WERI-Rb-1 (cell line): ENCODE results near the gene CPT1C.

Experiments
- DNase-seq: peaks from one replicate; pipeline ENCODE4 v3.0.0-alpha.2; 2020
- H3K27ac ChIP-seq: fragments of 250-450 bp; sonication (Bioruptor Pico); 2 replicates; pipeline ENCODE4 v1.5.1; 2020; ENCODE audit warnings: mild to moderate bottlenecking, moderate library complexity
- H3K27me3 ChIP-seq: fragments of 250-450 bp; sonication (Bioruptor Pico); 2 replicates; pipeline ENCODE4 v1.5.1; 2021; ENCODE audit warnings: mild to moderate bottlenecking, low read depth, moderate library complexity; ENCODE audit not compliant: insufficient read depth, severe bottlenecking
- H3K36me3 ChIP-seq: fragments of 250-450 bp; sonication (Bioruptor Pico); 2 replicates; pipeline ENCODE4 v1.5.1; 2020; ENCODE audit warnings: mild to moderate bottlenecking, moderate library complexity
- H3K4me3 ChIP-seq: 2 replicates; pipeline ENCODE4 v1.5.1; 2011; ENCODE audit warnings: low read depth, mild to moderate bottlenecking, control low read depth, low read length
- H3K9me3 ChIP-seq: fragments of 250-450 bp; sonication (Bioruptor Pico); 2 replicates; pipeline ENCODE4 v1.5.1; 2021; ENCODE audit warnings: mild to moderate bottlenecking, moderate library complexity; ENCODE audit not compliant: severe bottlenecking
- TF ChIP-seq, protein P1 (sequence below): IDR thresholded peaks from 2 replicates; pipeline ENCODE4 v1.5.1; 2011; ENCODE audit warnings: low read depth, mild to moderate bottlenecking, control low read depth, inconsistent platforms, low read length

Gene CPT1C

DNA sequence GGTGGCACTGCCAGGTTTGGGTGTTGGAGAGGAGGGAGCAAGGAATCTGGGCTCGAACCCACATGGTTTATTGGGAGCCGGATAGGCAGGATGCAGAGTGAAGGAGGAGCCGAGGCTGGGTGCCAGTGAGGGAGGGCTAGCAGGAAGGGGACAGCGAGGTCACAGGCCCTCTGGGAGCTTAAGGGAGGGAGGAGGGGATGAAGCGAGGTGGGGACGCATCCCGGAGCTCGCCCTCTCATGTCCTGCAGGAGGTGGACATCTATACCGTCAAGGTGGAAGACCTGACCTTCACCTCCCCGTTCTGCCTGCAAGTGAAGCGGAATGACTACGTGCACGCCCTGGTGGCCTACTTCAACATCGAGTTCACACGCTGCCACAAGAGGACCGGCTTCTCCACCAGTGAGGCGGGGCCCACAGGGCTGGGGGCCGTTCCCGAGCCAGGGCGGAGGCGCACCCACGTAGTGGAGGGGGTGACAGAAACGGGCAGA is 5.0 kb upstream of the CPT1C start:
- Histone ChIP-seq H3K36me3 (peaks cover 65% of the 10 kb centered on the region), H3K9me3 (no peaks in the 10 kb centered on the region), H3K4me3 (no peak overlapping the region), H3K27ac (no peak overlapping the region), H3K27me3 (no peaks in the 10 kb centered on the region)
- no peak for DNase-seq
- TF ChIP-seq, protein P1, sequence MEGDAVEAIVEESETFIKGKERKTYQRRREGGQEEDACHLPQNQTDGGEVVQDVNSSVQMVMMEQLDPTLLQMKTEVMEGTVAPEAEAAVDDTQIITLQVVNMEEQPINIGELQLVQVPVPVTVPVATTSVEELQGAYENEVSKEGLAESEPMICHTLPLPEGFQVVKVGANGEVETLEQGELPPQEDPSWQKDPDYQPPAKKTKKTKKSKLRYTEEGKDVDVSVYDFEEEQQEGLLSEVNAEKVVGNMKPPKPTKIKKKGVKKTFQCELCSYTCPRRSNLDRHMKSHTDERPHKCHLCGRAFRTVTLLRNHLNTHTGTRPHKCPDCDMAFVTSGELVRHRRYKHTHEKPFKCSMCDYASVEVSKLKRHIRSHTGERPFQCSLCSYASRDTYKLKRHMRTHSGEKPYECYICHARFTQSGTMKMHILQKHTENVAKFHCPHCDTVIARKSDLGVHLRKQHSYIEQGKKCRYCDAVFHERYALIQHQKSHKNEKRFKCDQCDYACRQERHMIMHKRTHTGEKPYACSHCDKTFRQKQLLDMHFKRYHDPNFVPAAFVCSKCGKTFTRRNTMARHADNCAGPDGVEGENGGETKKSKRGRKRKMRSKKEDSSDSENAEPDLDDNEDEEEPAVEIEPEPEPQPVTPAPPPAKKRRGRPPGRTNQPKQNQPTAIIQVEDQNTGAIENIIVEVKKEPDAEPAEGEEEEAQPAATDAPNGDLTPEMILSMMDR: no peak

DNA sequence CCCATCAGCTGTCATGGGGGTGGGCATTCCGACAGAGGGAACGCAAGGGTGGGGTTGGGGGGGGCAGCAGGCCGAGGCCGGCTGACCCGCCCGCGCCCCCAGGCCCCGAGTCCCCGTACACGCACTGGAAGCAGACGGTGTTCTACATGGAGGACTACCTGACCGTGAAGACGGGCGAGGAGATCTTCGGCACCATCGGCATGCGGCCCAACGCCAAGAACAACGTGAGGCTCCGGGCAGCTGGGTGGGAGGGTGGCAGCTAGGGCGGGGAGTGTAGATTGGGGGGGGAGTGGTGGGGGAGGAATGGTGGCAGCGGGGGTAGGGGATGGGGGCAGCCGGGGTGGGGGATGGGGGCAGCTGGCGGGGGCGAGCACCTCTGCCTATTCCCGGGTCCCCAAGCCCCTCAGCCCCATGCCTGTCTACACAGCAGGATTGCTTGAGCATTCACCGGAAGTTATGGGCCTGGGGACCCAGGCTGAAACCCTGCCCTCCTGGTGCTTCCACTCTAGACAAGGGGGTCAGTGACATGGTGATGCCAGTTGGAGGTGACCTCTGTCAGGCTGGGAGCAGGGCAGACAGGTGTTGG is 4.3 kb upstream of the CPT1C start:
- TF ChIP-seq, protein P1: no peak
- peaks cover 58% of the 10 kb centered on the region for H3K36me3 ChIP-seq
- H3K9me3 ChIP-seq: no peaks in the 10 kb centered on the region
- no peak overlapping the region for H3K27ac ChIP-seq
- no peak overlapping the region for H3K4me3 ChIP-seq
- H3K27me3 ChIP-seq: no peaks in the 10 kb centered on the region
- no peak for DNase-seq

DNA sequence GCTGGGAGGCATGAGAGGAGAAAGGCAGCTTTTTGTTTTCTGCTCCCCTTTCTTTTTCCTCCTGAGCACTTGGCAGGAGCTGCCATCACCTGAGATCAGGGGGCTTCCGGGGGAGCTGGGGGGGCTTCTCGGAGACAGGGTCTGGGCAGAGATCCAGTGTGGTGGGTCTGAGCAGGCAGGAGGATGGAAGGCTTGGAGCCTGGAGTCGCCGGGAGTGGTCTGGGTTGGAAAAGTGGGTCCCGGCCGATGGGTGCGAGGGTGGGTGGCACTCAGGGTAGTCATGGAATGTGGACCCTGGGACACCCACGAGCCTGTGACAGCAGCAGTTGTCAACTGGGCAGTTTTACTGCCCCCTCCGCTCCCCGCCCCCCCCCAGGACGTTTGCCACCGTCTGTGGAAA is 3.8 kb upstream of the CPT1C start:
- Histone ChIP-seq H3K36me3 (peaks cover 52% of the 10 kb centered on the region), H3K9me3 (no peaks in the 10 kb centered on the region), H3K27me3 (no peaks in the 10 kb centered on the region), H3K27ac (no peak overlapping the region), H3K4me3 (no peak overlapping the region)
- DNase-seq: no peak
- TF ChIP-seq, protein P1: no peak

DNA sequence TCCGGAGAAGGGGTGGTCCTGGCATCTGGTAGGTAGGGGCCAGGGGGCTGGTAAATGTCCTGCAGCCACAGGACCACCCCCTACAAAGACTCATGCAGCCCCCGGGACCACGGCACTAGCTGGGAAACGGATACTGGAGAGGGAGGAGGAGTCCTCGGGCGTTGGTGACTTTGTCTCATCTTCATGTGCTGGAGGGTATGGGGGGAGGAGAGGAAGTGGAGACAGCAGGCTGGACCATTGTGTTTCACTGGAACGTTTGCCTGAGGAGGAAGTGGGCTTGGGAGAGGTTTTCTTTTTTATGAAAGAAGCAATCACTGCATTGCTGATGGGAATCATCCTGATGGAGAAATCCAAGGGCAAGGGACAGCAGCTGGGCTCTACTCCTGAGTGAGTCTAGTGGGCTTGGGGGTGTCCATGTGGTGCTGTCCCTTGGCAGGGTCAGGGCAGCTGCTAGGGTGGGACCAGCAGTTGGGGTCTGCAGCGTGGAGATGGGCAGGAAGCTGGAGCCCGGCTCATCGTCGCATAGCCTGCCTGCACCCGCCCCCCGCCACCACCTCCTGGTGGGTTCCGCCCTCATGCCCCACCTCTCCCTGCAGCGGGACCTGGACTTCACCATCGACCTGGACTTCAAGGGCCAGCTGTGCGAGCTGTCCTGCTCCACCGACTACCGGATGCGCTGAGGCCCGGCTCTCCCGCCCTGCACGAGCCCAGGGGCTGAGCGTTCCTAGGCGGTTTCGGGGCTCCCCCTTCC is 3.2 kb upstream of the CPT1C start:
- no peak for DNase-seq
- H3K4me3 ChIP-seq: no peak overlapping the region
- no peaks in the 10 kb centered on the region for H3K9me3 ChIP-seq
- peaks cover 46% of the 10 kb centered on the region for H3K36me3 ChIP-seq
- H3K27me3 ChIP-seq: no peaks in the 10 kb centered on the region
- H3K27ac ChIP-seq: no peak overlapping the region
- TF ChIP-seq, protein P1: no peak

DNA sequence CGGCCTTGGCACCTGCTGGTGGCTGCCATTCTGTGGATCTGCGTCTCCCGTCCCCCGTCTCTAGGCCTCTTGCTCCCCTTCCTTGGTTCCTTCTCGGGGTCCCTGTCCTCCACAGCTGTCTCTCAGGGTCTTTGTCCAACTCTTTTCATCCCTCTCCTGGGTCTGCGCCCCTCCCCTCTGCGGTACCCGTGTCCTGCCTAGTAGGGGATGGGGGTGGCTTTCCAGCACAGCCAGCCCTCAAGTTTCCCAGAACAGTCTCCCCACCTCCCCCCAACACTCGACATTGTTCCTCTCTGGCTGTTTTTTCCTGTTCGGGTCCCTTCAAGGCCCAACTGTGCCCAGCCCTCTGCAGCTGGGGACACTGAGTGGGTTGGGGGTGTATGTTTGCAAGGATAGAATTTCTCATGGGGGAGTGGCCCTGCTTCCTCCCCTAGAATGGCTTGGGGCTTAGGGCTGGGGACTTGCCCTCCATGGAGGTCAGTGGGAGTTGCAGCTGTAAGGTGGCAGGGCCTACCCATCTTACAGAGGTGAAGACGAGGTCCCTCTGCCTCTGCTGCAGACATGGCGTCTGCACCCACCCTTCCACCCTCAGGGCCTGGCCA is 2.3 kb upstream of the CPT1C start:
- Histone ChIP-seq H3K27me3 (no peaks in the 10 kb centered on the region), H3K9me3 (no peaks in the 10 kb centered on the region), H3K4me3 (no peak overlapping the region), H3K27ac (no peak overlapping the region), H3K36me3 (peaks cover 46% of the 10 kb centered on the region)
- DNase-seq: no peak
- TF ChIP-seq, protein P1: no peak
